GM21447 (cell line): Measurements from ENCODE around the gene ESYT2.
A peak's percentile ranks its signal among the peaks of the same experiment; 100 is the strongest.
"Not testable (repeated sequence)": the region's sequence is repeated elsewhere in the genome, so short reads cannot be mapped to it uniquely, and the experiment has no call there.

ENCODE experiments used
- ATAC-seq: cut with Tn5 transposase; IDR thresholded peaks from one replicate; pipeline ENCODE4 v1.9.1; 2021; ENCODE audit not compliant: unreplicated experiment

Gene ESYT2

GRCh38 chr7:158702196-158702595 is 127.1 kb downstream of the ESYT2 start:
- no peak for ATAC-seq

DNA sequence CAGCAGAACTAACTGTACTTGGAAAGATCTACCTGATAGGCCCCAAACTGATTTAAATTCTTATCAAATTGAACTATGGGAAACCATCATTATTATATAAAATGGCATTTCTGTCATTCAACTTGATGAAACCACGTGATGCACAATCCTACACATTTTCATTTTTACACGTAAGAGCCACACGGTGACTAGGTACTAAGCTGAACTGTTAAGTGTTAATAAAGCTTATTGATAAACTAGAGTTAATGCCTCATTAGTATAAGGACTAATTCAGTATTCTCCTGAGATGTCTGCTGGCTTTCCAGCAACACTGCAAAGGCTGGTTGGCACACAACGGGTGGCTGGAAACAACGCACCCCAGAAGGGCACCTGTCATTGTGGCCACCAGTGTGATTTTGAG is 129.3 kb downstream of the ESYT2 start:
- no peak for ATAC-seq

DNA sequence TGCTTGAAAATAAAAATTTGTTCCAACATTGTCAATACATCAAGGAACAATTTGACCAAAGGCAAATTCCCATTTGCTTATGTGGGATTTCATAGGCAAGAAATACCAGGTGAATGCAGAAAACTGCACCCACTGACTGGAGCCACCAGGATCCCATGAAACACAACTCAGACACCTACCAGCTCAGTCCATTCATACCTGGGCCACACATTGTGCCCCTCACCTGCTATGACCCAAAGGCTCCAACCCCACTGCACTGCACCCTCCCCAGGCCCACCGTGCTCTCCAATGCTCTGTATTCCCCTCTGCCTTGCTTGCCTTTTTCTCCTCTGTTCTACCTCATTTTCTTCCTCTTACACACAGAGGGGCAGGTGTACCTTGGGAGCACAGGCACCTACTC is 130.0 kb downstream of the ESYT2 start:
- no peak for ATAC-seq

- no peak for ATAC-seq
Observed at GRCh38 chr7:158698657-158699195, 130.6 kb downstream of the ESYT2 start.

- ATAC-seq, result not testable (repeated sequence)
Observed at GRCh38 chr7:158697597-158697996, 131.7 kb downstream of the ESYT2 start.

- ATAC-seq, result peak; percentile 87
Observed at GRCh38 chr7:158695726-158696452, 133.4 kb downstream of the ESYT2 start.

- no peak for ATAC-seq
Observed at GRCh38 chr7:158695056-158695455, 134.3 kb downstream of the ESYT2 start.

- ATAC-seq, result no peak
Observed at GRCh38 chr7:158694650-158695049, 134.7 kb downstream of the ESYT2 start.

- ATAC-seq, result no peak
Observed at GRCh38 chr7:158689488-158689887, 139.8 kb downstream of the ESYT2 start.

DNA sequence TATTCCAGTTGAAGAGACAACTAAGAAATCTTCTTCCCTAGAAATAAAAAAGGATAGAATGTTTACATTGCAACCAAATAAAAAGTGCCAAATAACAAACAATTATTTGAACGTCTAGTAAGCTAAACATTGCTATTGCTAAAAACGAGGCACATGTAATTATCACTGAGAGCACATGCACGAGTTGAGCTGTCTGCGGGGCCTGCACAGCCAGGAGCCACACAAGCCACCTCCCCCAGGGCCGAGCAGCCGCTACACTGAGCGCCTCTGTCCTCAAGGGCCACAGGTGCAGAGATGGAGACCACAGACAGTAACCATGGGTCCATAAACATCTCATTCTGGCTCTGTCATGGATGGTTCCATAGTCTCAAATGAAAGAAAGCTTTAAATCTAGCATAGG is 141.9 kb downstream of the ESYT2 start:
- no peak for ATAC-seq

GRCh38 chr7:158685693-158686092 is 143.6 kb downstream of the ESYT2 start:
- no peak for ATAC-seq

DNA sequence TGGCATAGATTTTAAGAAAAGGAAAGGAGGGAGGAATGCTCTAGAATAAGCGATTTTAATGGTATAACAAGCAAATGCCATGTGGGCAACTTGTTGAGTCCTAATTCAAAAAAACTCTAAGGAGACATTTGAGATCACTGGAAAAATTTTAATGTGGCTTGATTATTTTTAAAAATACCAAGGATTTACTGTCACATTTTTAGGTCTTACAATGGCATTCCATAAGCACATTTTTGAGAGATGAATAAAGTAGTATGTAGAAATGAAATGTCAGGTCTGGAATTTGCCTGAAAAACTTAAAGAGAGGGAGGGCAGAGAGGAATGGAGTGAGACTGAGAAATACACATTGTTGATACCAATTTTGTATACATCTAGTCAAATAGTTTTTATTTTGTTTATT is 145.0 kb downstream of the ESYT2 start:
- ATAC-seq, result no peak

- ATAC-seq, result no peak
Observed at GRCh38 chr7:158683541-158683940, 145.8 kb downstream of the ESYT2 start.

GRCh38 chr7:158682456-158682855 is 146.9 kb downstream of the ESYT2 start:
- no peak for ATAC-seq
